Measurements from ENCODE around the gene TTC1.

Gene TTC1

GRCh38 chr5:160033546-160034252, 24.8 kb downstream of the TTC1 start:
- TF ChIP-seq CTCF (conservative IDR thresholded peaks at IDR 0.05; ENCODE audit: low read length), result no peak
- DNase-seq (ENCODE audit: low read depth), result no peak
- H3K4me3 ChIP-seq (ENCODE audit: low read length), result no peak overlapping the region

GRCh38 chr5:160036243-160036642, 27.3 kb downstream of the TTC1 start:
- H3K4me3 ChIP-seq (ENCODE audit: low read length), result no peak overlapping the region
- DNase-seq (ENCODE audit: low read depth), result no peak
- TF ChIP-seq CTCF (conservative IDR thresholded peaks at IDR 0.05; ENCODE audit: low read length), result no peak

GRCh38 chr5:160036884-160037283, 27.9 kb downstream of the TTC1 start:
- no peak overlapping the region for H3K4me3 ChIP-seq (ENCODE audit: low read length)
- TF ChIP-seq CTCF (conservative IDR thresholded peaks at IDR 0.05; ENCODE audit: low read length), result no peak
- no peak for DNase-seq (ENCODE audit: low read depth)

- no peak overlapping the region for H3K4me3 ChIP-seq (ENCODE audit: low read length)
- no peak for TF ChIP-seq CTCF (conservative IDR thresholded peaks at IDR 0.05; ENCODE audit: low read length)
- no peak for DNase-seq (ENCODE audit: low read depth)
Observed at GRCh38 chr5:160039810-160040470, 31.0 kb downstream of the TTC1 start.

GRCh38 chr5:160040471-160040835, 31.5 kb downstream of the TTC1 start:
- no peak for TF ChIP-seq CTCF (conservative IDR thresholded peaks at IDR 0.05; ENCODE audit: low read length)
- no peak for DNase-seq (ENCODE audit: low read depth)
- no peak overlapping the region for H3K4me3 ChIP-seq (ENCODE audit: low read length)

- no peak for TF ChIP-seq CTCF (conservative IDR thresholded peaks at IDR 0.05; ENCODE audit: low read length)
- DNase-seq (ENCODE audit: low read depth), result no peak
- no peak overlapping the region for H3K4me3 ChIP-seq (ENCODE audit: low read length)
Observed at GRCh38 chr5:160042671-160043070, 33.7 kb downstream of the TTC1 start.

- no peak for TF ChIP-seq CTCF (conservative IDR thresholded peaks at IDR 0.05; ENCODE audit: low read length)
Observed at GRCh38 chr5:160044391-160044804, 35.5 kb downstream of the TTC1 start.

More at GRCh38 chr5:160044391-160044804, 35.5 kb downstream of the TTC1 start:
- no peak for DNase-seq (ENCODE audit: low read depth)
- H3K4me3 ChIP-seq (ENCODE audit: low read length), result no peak overlapping the region

Data from AG10803 (cell line).